NCI-H2196 (cell line): ENCODE results near the gene STPG3.
A peak's percentile ranks its signal among the peaks of the same experiment; 100 is the strongest.

Source experiments
- DNase-seq: peaks from one replicate; lab custom pipeline; 2025; ENCODE audit not compliant: unreplicated experiment; lab: John Stamatoyannopoulos, UW

STPG3 gene

GRCh38 chr9:137278061-137278701 lies 27.1 kb downstream of the STPG3 start:
- DNase-seq: no peak

GRCh38 chr9:137278721-137279711 lies 27.9 kb downstream of the STPG3 start:
- DNase-seq: no peak

GRCh38 chr9:137279741-137280473 lies 28.8 kb downstream of the STPG3 start:
- DNase-seq: no peak

- no peak for DNase-seq
These were observed 29.6 kb downstream of the STPG3 start for GRCh38 chr9:137280474-137281344.

- DNase-seq: no peak
These were observed 30.4 kb downstream of the STPG3 start for GRCh38 chr9:137281345-137282116.

GRCh38 chr9:137286975-137287383 lies 35.9 kb downstream of the STPG3 start:
- peak; percentile 67 for DNase-seq

- DNase-seq: no peak
These were observed 42.0 kb downstream of the STPG3 start for GRCh38 chr9:137293094-137293481.

- no peak for DNase-seq
These were observed 42.5 kb downstream of the STPG3 start for GRCh38 chr9:137293482-137294090.

- DNase-seq: peak; percentile 37
These were observed 43.1 kb downstream of the STPG3 start for GRCh38 chr9:137294091-137294680.

- DNase-seq: no peak
These were observed 43.7 kb downstream of the STPG3 start for GRCh38 chr9:137294681-137295237.

GRCh38 chr9:137295238-137295811 lies 44.2 kb downstream of the STPG3 start:
- DNase-seq: peak; percentile 60

GRCh38 chr9:137295849-137296669 lies 45.0 kb downstream of the STPG3 start:
- DNase-seq: no peak

GRCh38 chr9:137296670-137297664 lies 45.9 kb downstream of the STPG3 start:
- no peak for DNase-seq

- DNase-seq: no peak
These were observed 46.9 kb downstream of the STPG3 start for GRCh38 chr9:137297966-137298365.

GRCh38 chr9:137298401-137299202 lies 47.5 kb downstream of the STPG3 start:
- DNase-seq: no peak
